ES-I3 (cell line): ENCODE data around the gene CFLAR.

Source experiments
- H3K36me3 ChIP-seq: 2 replicates; pipeline ENCODE4 v1.6.1; 2013; ENCODE audit warnings: mild to moderate bottlenecking, low read length, control low read depth, moderate library complexity; ENCODE audit not compliant: insufficient read depth
- H3K4me1 ChIP-seq: 2 replicates; pipeline ENCODE4 v1.6.1; 2013; ENCODE audit warnings: mild to moderate bottlenecking, control low read depth, low read length; ENCODE audit not compliant: insufficient read depth
- H3K9ac ChIP-seq: 2 replicates; pipeline ENCODE4 v1.6.1; 2013; ENCODE audit warnings: low read depth, mild to moderate bottlenecking, low read length, moderate library complexity
- H3K9me3 ChIP-seq: 2 replicates; pipeline ENCODE4 v1.6.1; 2013; ENCODE audit warnings: mild to moderate bottlenecking, low read length, moderate library complexity; ENCODE audit not compliant: control insufficient read depth, insufficient read depth

The CFLAR gene

DNA sequence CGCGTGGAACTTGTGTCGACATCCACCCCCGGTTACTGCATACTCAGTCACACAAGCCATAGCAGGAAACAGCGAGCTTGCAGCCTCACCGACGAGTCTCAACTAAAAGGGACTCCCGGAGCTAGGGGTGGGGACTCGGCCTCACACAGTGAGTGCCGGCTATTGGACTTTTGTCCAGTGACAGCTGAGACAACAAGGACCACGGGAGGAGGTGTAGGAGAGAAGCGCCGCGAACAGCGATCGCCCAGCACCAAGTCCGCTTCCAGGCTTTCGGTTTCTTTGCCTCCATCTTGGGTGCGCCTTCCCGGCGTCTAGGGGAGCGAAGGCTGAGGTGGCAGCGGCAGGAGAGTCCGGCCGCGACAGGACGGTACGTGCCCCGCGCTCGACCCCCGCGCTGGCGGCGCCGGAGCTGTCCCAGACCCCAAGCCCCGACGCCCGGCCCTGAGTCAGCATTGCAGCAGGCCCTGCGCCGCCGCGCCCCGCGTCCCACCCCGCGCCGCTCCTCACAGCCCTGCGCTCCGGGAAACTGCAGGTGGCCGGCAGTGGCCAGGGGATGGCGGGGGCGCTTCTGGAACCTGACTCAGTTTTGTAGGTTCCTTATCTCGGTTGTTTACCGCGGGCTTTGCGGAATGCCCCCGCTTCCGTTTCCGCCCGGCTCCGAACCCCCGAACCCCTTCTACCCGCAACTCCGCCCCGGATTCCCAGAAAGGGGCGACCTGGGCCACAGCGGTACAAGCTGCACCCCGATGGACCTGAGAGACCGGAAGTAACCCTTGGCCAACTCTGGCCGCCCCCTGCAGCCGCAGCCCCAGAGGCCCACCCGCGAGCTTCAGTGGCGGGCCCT lies at the start of gene CFLAR:
CFLAR (plus strand) TSS at position 50 of the 844 bp plus-strand sequence. CDS start 13,702 bp downstream, outside the sequence.
- Histone ChIP-seq H3K9ac (peak within 1 kb of the TSS; percentile 93), H3K36me3 (no peaks in the 10 kb centered on the region), H3K4me1 (0 out of 2 replicates have a peak, but pooled peaks cover 6% of the 10 kb centered on the region), H3K9me3 (no peaks in the 10 kb centered on the region)

DNA sequence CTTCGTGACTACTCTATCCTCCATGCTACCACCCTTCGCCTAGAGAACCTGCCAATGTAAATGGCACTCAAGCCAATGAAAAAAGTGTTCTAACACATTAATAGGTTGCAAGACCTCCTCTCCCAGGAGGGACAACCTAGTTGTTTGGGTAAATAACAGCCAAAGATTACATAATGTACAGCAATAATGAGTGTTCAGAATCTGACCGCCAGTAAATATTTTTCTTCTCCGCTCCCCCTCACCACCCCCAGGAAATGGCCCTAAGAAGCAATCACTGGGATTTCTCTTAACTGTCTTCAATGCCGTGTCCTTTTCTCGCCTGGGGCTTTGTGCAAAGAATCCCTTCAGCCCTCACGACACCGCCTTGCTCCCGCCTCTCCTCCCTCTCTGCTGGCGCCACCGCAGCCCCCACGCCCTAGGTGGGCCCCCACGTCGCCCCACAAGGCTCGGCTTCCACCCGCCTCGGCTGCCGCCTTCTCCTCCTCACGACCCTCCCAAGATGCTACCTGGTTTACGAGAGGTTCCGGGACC lies 45.0 kb upstream of the CFLAR start:
- no peaks in the 10 kb centered on the region for H3K9me3 ChIP-seq
- no peaks in the 10 kb centered on the region for H3K4me1 ChIP-seq
- no peaks in the 10 kb centered on the region for H3K36me3 ChIP-seq
- peak overlapping the region; percentile 69 for H3K9ac ChIP-seq

DNA sequence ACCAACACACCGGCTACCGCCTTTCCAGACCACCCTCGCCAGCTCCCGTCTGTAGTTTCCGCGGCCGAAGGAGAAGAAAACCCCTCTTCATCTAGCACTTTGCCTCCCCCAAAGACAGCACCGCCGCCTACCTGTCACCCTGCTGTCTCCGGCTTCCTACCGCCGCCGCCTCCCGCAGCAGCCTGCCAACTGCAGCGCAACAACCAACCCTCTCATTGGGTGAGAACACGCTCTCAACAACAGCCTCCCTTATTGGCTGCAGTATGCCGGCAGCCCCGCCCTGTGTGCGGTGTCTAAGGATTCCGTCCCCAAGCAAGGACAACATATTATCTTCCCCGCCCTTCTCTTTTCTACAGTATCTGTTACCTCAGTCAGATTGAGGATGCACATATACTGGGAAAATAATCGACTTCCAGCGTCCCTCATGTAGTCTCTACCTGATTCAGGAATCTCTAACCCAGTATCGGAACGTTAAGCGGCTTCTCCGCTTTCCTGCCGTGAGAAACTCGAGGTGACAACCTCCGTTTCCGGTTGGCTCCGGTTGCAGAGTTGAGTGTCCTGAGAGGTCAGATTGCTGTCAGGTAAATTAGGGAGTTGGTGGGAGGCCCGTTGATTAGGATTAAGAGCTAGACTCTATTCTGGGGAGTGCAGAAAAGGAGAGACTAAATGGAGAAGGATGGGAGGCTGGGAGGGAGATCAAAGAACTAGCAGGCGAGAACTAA lies 44.3 kb upstream of the CFLAR start, which contains the start of the genes HYCC2 and NDUFB3:
HYCC2 (minus strand) TSS at position 193 of the 722 bp plus-strand sequence. CDS start 47,662 bp downstream, outside the sequence.
NDUFB3 (plus strand) TSS at position 523 of the 722 bp plus-strand sequence. CDS start 6,882 bp downstream, outside the sequence.
- no peaks in the 10 kb centered on the region for H3K9me3 ChIP-seq
- H3K4me1 ChIP-seq = no peaks in the 10 kb centered on the region
- no peaks in the 10 kb centered on the region for H3K36me3 ChIP-seq
- H3K9ac ChIP-seq = peak within 1 kb of the TSS; percentile 69

DNA sequence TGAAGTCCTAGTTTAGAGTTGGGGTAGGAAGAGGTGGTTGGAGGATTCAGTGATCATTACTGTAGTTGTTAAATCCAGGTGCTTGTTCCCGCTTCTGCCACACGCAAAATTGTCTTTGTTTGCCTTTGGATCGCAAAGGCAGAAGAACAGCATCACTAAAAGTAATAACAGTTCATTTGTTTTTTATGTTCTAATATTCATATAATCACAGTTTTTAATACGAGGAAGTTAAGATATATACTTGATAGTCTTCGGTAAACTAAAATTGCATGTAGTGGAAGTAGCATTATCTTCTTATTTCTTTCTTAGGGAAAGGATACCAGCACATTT lies 43.8 kb upstream of the CFLAR start:
- Histone ChIP-seq H3K4me1 (no peaks in the 10 kb centered on the region), H3K9ac (peak overlapping the region; percentile 69), H3K9me3 (no peaks in the 10 kb centered on the region), H3K36me3 (no peaks in the 10 kb centered on the region)

DNA sequence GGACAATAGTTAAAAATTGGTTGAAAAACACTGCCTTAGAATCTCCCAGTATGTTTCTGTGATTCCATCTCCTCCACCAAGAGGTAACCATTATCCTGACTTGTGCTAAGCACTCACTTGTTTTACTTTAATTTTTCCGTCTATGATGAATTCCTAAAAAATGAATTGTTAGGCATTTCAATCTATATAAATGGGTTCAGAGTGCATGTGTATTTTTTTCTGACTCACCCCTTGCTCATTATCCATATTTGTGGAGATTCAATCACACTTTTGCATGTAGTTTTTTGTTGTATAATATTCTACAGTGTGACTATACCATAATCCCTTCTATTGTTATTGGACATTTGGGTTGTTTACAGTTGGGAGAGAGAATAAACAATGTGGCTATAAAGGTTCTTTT lies 42.9 kb upstream of the CFLAR start:
- H3K36me3 ChIP-seq = no peaks in the 10 kb centered on the region
- H3K9me3 ChIP-seq = no peaks in the 10 kb centered on the region
- H3K4me1 ChIP-seq = no peaks in the 10 kb centered on the region
- H3K9ac ChIP-seq = no peak overlapping the region

DNA sequence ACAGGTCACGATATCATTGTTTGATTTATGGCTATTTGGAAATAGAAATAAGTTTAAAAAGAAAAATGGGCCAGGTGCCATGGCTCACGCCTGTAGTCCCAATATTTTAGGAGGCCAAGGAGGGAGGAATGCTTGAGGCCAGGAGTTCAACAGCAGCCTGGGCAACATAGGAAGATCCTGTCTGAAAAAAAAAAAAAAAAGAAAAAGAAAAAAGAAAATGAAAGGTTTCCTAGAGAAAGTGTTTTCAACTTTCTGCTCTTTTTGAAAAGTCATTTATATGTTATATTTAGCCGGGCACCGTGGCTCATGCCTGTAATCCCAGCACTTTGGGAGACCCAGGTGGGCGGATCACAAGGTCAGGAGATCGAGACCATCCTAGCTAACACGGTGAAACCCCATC lies 41.0 kb upstream of the CFLAR start:
- H3K4me1 ChIP-seq = no peaks in the 10 kb centered on the region
- H3K36me3 ChIP-seq = no peaks in the 10 kb centered on the region
- no peak overlapping the region for H3K9ac ChIP-seq
- H3K9me3 ChIP-seq = no peaks in the 10 kb centered on the region

DNA sequence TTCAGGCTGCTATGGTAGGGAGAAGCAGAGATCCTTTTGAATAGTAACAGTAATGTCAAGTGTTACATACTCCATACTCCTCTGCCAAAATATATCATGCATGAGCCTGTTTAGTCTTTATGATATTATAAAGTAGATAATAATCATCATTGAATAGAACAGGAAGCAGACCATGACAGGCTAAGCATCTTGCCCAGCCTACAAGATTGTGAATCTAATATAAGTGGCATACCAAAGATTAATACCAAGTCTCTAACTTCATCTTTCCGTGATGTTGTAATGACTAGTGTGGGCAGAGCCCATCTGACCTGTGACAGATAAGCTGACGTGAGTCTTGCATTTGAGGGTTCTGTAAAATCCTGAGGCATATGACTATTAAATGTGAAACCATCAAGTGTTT lies 31.1 kb upstream of the CFLAR start:
- H3K4me1 ChIP-seq = no peaks in the 10 kb centered on the region
- H3K36me3 ChIP-seq = no peaks in the 10 kb centered on the region
- no peak overlapping the region for H3K9ac ChIP-seq
- no peaks in the 10 kb centered on the region for H3K9me3 ChIP-seq

DNA sequence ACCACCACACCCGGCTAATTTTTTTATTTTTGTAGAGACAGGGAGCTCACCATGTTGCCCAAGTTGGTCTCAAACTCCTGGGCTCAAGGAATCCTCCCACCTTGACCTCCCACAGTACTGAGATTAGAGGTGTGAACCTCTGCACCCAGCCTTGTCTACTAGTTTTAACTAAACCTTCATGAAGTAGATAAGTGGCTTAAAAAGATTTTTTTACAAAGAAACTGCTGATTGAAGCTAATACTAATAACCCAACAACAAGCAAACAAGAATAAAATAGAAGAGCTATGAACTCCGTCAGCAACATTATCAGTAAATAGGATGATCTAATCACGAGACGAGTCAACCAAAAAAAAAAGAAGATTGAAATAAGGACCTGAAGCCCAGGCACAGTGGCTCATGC lies 25.4 kb upstream of the CFLAR start:
- H3K9ac ChIP-seq = no peak overlapping the region
- no peaks in the 10 kb centered on the region for H3K36me3 ChIP-seq
- H3K4me1 ChIP-seq = no peaks in the 10 kb centered on the region

DNA sequence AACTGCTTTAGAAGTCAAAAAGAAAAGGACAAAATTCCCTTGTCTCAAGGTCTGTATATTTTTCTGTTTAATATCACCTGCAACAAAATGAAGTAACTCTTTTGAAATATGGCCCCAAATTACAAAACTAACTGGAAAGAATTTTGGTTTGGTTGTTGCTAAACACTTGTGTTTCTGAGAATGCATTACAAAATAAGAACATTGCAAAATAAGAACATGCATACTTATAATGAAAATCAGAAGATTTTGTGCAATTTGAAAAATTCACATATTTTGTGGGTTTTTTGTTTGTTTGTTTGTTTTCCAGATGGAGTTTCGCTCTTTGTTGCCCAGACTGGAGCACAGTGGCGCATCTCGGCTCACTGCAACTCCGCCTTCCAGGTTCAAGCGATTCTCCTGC lies 22.4 kb upstream of the CFLAR start:
- Histone ChIP-seq H3K9ac (no peak overlapping the region), H3K9me3 (no peaks in the 10 kb centered on the region), H3K4me1 (no peaks in the 10 kb centered on the region), H3K36me3 (no peaks in the 10 kb centered on the region)

More for the DNA sequence above, 25.4 kb upstream of the CFLAR start:
- no peaks in the 10 kb centered on the region for H3K9me3 ChIP-seq

DNA sequence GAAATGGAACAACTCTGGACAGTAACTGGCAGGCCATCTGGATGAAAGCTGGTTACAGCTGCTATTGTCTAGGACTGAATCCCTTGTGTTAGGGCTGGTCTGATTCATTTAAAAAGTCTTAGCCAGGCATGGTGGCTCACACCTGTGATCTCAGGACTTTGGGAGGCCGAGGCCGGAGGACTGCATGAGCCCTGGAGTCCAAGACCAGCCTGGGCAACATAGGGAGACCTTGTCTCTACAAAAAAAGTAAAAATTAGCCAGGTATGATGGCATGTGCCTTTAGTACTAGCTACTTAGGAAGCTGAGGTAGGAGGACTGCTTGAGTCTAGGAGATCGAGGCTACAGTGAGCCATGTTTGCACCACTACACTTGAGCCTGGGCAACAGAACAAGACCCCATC lies 15.5 kb upstream of the CFLAR start:
- Histone ChIP-seq H3K36me3 (no peaks in the 10 kb centered on the region), H3K9me3 (no peaks in the 10 kb centered on the region), H3K4me1 (no peaks in the 10 kb centered on the region), H3K9ac (no peak overlapping the region)

DNA sequence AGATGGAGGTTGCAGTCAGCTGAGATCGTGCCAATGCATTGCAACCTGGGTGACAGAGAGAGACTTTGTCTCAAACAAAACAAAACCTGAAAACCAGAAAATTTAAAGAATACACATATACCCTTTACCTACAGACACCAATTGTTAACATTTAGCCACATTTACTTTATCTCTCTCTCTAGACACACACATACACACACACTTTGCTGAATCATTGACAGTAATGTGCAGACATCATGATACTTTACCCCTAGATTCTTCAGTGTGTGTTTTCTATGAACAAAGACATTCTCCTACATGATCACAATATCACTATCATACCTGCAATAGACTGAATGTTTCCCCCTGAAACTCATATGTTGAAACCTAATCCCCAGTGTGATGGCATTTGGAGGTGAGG lies 10.2 kb upstream of the CFLAR start:
- H3K4me1 ChIP-seq = no peaks in the 10 kb centered on the region
- H3K9me3 ChIP-seq = no peaks in the 10 kb centered on the region
- H3K9ac ChIP-seq = no peak overlapping the region
- H3K36me3 ChIP-seq = no peaks in the 10 kb centered on the region

DNA sequence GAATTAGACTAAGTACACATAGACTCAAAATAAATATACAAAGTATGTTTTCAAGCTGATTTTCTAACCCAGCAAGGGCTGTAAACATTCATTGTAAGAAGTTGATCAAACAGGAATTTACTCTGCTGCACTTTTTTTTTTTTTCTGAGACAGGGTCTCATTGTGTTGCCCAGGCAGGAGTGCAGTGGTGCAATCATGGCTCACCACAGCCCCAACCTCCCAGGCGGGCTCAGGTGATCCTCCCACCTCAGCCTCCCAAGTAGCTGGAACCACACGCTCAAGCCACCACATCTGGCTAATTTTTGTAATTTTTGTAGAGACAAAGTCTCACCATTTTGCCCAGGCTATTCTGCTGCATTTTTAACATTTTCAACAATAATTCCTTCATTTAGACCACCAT lies 8.3 kb upstream of the CFLAR start:
- no peaks in the 10 kb centered on the region for H3K4me1 ChIP-seq
- H3K9ac ChIP-seq = no peak overlapping the region
- H3K36me3 ChIP-seq = no peaks in the 10 kb centered on the region
- H3K9me3 ChIP-seq = no peaks in the 10 kb centered on the region

DNA sequence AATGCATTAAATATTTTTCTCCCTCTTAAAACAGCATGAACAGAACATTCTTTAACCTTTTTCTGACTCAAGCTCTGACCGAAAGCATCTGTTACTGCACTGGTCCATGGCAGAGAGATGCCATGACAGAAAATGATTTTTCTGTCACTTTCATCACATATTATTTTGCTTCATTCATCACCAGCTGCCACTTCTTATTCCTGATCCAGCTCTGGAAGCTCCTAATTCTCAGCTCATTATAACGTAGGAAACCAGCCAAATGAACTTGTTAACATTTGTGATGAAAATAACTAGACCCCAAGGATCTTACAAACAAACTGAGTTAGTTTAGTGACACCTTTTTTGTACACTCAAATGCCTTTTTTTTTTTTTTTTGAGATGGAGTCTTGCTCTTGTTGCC lies 7.6 kb upstream of the CFLAR start:
- H3K9me3 ChIP-seq = no peaks in the 10 kb centered on the region
- no peaks in the 10 kb centered on the region for H3K4me1 ChIP-seq
- no peak overlapping the region for H3K9ac ChIP-seq
- H3K36me3 ChIP-seq = no peaks in the 10 kb centered on the region

DNA sequence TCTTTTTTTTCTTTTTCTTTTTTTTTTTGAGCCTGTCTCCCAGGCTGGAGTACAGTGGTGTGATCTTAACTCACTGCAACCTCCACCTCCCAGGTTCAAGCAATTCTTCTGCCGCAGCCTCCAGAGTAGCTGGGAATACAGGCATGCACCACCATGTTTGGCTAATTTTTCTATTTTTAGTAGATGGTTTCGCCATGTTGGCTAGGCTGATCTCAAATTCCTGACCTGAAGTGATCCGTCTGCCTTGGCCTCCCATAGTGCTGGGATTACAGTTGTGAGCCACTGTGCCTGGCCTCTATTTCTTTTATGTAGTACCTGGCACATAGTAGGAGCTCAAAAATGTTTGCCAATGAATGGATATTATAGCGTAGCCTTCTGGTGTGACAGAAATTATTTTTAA lies 6.8 kb upstream of the CFLAR start:
- H3K9ac ChIP-seq = no peak overlapping the region
- H3K9me3 ChIP-seq = no peaks in the 10 kb centered on the region
- H3K4me1 ChIP-seq = no peaks in the 10 kb centered on the region
- H3K36me3 ChIP-seq = no peaks in the 10 kb centered on the region

DNA sequence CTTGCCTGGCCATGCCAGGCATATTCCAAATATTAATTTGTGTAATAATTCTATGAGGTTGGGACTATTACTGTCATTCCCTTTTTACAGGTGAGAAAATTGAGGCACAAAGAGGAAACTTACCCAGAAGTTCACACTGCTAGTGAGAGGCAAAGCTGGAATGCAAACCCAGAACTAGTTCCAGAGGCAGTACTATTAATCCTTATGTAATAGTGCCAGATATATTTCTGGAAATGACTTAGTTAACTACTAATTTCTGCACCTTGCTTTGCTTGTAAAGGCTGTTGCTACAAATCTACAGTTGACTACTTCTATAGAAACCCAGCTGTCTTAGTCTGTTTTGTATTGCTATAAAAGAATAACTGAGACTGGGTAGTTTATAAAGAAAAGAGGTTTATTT lies 5.3 kb upstream of the CFLAR start:
- no peak overlapping the region for H3K9ac ChIP-seq
- no peaks in the 10 kb centered on the region for H3K9me3 ChIP-seq
- no peaks in the 10 kb centered on the region for H3K36me3 ChIP-seq
- H3K4me1 ChIP-seq = no peaks in the 10 kb centered on the region
